Omental fat pad (tissue), 4 donors: ENCODE results near the gene RCAN2. TPM values are rescaled to one million over a fixed set of nuclear protein-coding genes. Genes with fewer than 3 reads are reported as not detected.

ENCODE experiments used
- ATAC-seq: fragments of 150-250 bp; one replicate; pipeline ENCODE4 v1.9.1; 2016; ENCODE audit warnings: mild to moderate bottlenecking, moderate library complexity; ENCODE audit not compliant: low FRiP score
- DNase-seq: peaks from one replicate; pipeline ENCODE4 v3.0.0-alpha.2; 2019; ENCODE audit warnings: low spot score
- CTCF ChIP-seq, 3 donors: fragments of 450-650 bp; IDR thresholded peaks; one replicate each; pipeline ENCODE4 v1.5.1; 2016 to 2017; ENCODE audit warnings: antibody characterized with exemption in 3 of 3, mild to moderate bottlenecking in 3 of 3, moderate library complexity in 2 of 3
- total RNA-seq, 4 donors: library from RNA; depleted of rRNA; stranded (reverse); fragments of >200 nt; gene quantifications; one replicate each; pipeline ENCODE4 v1.1.0, GENCODE V29; 2016

The RCAN2 gene
- total RNA-seq, 4 donors from 2014 or later, result 2.5 to 7.9 (median 3.7) TPM

GRCh38 chr6:46325561-46326530 lies 165.4 kb downstream of the RCAN2 start:
- no peak for TF ChIP-seq CTCF (IDR thresholded peaks at IDR 0.05)
- DNase-seq (no peak), ATAC-seq (peak; percentile 15)

GRCh38 chr6:46324706-46325105 lies 166.5 kb downstream of the RCAN2 start:
- DNase-seq, result no peak
- TF ChIP-seq CTCF (IDR thresholded peaks at IDR 0.05), result no peak
- no peak for ATAC-seq

GRCh38 chr6:46323966-46324622 lies 167.2 kb downstream of the RCAN2 start:
- no peak for TF ChIP-seq CTCF (IDR thresholded peaks at IDR 0.05)
- DNase-seq, result no peak
- ATAC-seq, result no peak

GRCh38 chr6:46323312-46323965 lies 167.8 kb downstream of the RCAN2 start:
- no peak for TF ChIP-seq CTCF (IDR thresholded peaks at IDR 0.05)
- ATAC-seq (peak; percentile 83), DNase-seq (no peak)

- ATAC-seq (peak; percentile 78), DNase-seq (no peak)
- TF ChIP-seq CTCF (IDR thresholded peaks at IDR 0.05), result no peak
Observed at GRCh38 chr6:46320505-46320904, 170.7 kb downstream of the RCAN2 start.

- no peak for DNase-seq
- no peak for ATAC-seq
- TF ChIP-seq CTCF (IDR thresholded peaks at IDR 0.05), result no peak
Observed at GRCh38 chr6:46315589-46315988, 175.7 kb downstream of the RCAN2 start.
